Measurements from ENCODE around the gene CLEC4M.

The CLEC4M gene

GRCh38 chr19:7718668-7719067 is 44.4 kb upstream of the CLEC4M start:
- no peaks in the 10 kb centered on the region for H3K79me2 ChIP-seq (ENCODE audit: control insufficient read depth, low read length)

GRCh38 chr19:7720351-7720750 is 42.7 kb upstream of the CLEC4M start:
- Histone ChIP-seq H4K20me1 (ENCODE audit: control insufficient read depth, insufficient read depth, low read depth, low read length) (no peaks in the 10 kb centered on the region), H3K79me2 (ENCODE audit: control insufficient read depth, low read length) (no peaks in the 10 kb centered on the region), H3F3A (ENCODE audit: control insufficient read depth, insufficient read depth) (no peaks in the 10 kb centered on the region), H3K9me3 (ENCODE audit: control insufficient read depth, insufficient read depth, low read length) (no peaks in the 10 kb centered on the region), H3K9me2 (replicated peaks; ENCODE audit: control insufficient read depth, low read length) (no peaks in the 10 kb centered on the region), H3K27ac (ENCODE audit: low read depth, low read length) (no peak overlapping the region), H3K27me3 (ENCODE audit: control insufficient read depth, low read length) (peaks cover 16% of the 10 kb centered on the region), H3K36me3 (ENCODE audit: control insufficient read depth, low read length) (no peaks in the 10 kb centered on the region), H3K4me1 (ENCODE audit: control insufficient read depth, low read length) (peaks cover 6% of the 10 kb centered on the region), H3K4me3 (ENCODE audit: low read length) (no peak overlapping the region), H3K4me2 (ENCODE audit: low read length) (no peak overlapping the region)
- TF ChIP-seq, protein P1, sequence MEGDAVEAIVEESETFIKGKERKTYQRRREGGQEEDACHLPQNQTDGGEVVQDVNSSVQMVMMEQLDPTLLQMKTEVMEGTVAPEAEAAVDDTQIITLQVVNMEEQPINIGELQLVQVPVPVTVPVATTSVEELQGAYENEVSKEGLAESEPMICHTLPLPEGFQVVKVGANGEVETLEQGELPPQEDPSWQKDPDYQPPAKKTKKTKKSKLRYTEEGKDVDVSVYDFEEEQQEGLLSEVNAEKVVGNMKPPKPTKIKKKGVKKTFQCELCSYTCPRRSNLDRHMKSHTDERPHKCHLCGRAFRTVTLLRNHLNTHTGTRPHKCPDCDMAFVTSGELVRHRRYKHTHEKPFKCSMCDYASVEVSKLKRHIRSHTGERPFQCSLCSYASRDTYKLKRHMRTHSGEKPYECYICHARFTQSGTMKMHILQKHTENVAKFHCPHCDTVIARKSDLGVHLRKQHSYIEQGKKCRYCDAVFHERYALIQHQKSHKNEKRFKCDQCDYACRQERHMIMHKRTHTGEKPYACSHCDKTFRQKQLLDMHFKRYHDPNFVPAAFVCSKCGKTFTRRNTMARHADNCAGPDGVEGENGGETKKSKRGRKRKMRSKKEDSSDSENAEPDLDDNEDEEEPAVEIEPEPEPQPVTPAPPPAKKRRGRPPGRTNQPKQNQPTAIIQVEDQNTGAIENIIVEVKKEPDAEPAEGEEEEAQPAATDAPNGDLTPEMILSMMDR (IDR thresholded peaks at IDR 0.05; ENCODE audit: low read depth, low read length, poor library complexity, severe bottlenecking), result no peak
- no peak for TF ChIP-seq EZH2phosphoT487 (IDR thresholded peaks at IDR 0.05; ENCODE audit: borderline replicate concordance, low read length)

More at GRCh38 chr19:7718668-7719067, 44.4 kb upstream of the CLEC4M start:
- H3K27me3 ChIP-seq (ENCODE audit: control insufficient read depth, low read length), result peaks cover 19% of the 10 kb centered on the region
- no peak overlapping the region for H3K27ac ChIP-seq (ENCODE audit: low read depth, low read length)
- H3K4me1 ChIP-seq (ENCODE audit: control insufficient read depth, low read length), result peaks cover 9% of the 10 kb centered on the region
- H3K4me3 ChIP-seq (ENCODE audit: low read length), result no peak overlapping the region
- H4K20me1 ChIP-seq (ENCODE audit: control insufficient read depth, insufficient read depth, low read depth, low read length), result no peaks in the 10 kb centered on the region
- H3K4me2 ChIP-seq (ENCODE audit: low read length), result no peak overlapping the region
- no peaks in the 10 kb centered on the region for H3K9me3 ChIP-seq (ENCODE audit: control insufficient read depth, insufficient read depth, low read length)
- TF ChIP-seq, protein P1 (IDR thresholded peaks at IDR 0.05; ENCODE audit: low read depth, low read length, poor library complexity, severe bottlenecking), result no peak
- TF ChIP-seq EZH2phosphoT487 (IDR thresholded peaks at IDR 0.05; ENCODE audit: borderline replicate concordance, low read length), result no peak
- no peaks in the 10 kb centered on the region for H3K36me3 ChIP-seq (ENCODE audit: control insufficient read depth, low read length)
- H3F3A ChIP-seq (ENCODE audit: control insufficient read depth, insufficient read depth), result no peaks in the 10 kb centered on the region
- H3K9me2 ChIP-seq (replicated peaks; ENCODE audit: control insufficient read depth, low read length), result no peaks in the 10 kb centered on the region

GRCh38 chr19:7722231-7722651 is 40.8 kb upstream of the CLEC4M start:
- Histone ChIP-seq H3K36me3 (ENCODE audit: control insufficient read depth, low read length) (no peaks in the 10 kb centered on the region), H3K4me1 (ENCODE audit: control insufficient read depth, low read length) (peaks cover 6% of the 10 kb centered on the region), H3F3A (ENCODE audit: control insufficient read depth, insufficient read depth) (no peaks in the 10 kb centered on the region), H3K27me3 (ENCODE audit: control insufficient read depth, low read length) (peaks cover 8% of the 10 kb centered on the region), H3K9me3 (ENCODE audit: control insufficient read depth, insufficient read depth, low read length) (no peaks in the 10 kb centered on the region), H3K4me2 (ENCODE audit: low read length) (no peak overlapping the region), H3K9me2 (replicated peaks; ENCODE audit: control insufficient read depth, low read length) (no peaks in the 10 kb centered on the region), H4K20me1 (ENCODE audit: control insufficient read depth, insufficient read depth, low read depth, low read length) (no peaks in the 10 kb centered on the region), H3K27ac (ENCODE audit: low read depth, low read length) (no peak overlapping the region), H3K4me3 (ENCODE audit: low read length) (no peak overlapping the region), H3K79me2 (ENCODE audit: control insufficient read depth, low read length) (no peaks in the 10 kb centered on the region)
- TF ChIP-seq, protein P1 (IDR thresholded peaks at IDR 0.05; ENCODE audit: low read depth, low read length, poor library complexity, severe bottlenecking), result no peak
- no peak for TF ChIP-seq EZH2phosphoT487 (IDR thresholded peaks at IDR 0.05; ENCODE audit: borderline replicate concordance, low read length)

Measured in DOHH2 (cell line).